ENCODE measurements around the gene TMSB4X.
"Not testable (repeated sequence)": the region's sequence is repeated elsewhere in the genome, so short reads cannot be mapped to it uniquely, and the experiment has no call there.

TMSB4X gene

DNA sequence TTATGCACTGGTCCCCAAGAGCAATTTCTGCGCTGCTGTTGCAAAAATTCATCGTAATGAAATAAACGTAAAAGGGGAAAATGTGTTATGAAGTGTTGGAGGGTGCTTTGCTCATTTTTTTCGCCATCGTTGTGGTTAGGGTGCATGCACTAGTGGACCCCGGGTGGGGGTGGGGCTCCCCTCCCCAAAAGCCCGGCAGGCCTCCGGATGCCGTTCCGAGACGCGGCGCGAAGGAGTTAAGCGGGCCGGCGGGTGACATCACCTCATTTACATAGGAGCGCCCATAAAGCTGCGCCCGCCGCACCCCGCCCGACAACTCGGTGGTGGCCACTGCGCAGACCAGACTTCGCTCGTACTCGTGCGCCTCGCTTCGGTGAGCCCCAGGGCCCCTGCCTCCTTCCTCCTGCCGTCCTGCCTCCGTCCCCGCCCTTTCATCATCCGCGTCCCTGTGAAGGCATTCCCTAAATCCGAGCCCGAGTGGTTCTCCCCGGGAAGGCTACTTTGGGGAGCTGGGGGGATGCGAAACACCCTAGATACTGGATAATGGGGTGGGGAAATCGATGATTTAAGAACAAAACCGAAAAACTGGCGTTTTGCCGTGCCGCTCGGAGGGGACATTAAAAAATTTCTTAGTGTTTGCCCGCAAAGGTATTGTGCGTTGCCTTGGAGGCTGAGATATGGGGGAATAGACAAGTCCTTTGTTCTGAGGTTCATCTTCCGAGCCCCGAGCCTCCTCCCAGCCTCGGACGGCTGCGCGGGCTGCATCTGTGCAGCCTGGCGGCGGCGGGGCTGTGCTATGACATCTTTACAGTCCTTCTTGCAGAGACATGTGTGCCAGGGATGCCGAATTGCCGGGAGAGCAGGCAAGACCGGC lies at the start of gene TMSB4X:
Gene TMSB4X (plus strand): TSS at position 315 of the 874 bp plus-strand sequence.
- DNase-seq (ENCODE audit: low read depth in 3 of 3, low spot score in 1 of 3): peak; percentile 71 to 73 (median 71)

DNA sequence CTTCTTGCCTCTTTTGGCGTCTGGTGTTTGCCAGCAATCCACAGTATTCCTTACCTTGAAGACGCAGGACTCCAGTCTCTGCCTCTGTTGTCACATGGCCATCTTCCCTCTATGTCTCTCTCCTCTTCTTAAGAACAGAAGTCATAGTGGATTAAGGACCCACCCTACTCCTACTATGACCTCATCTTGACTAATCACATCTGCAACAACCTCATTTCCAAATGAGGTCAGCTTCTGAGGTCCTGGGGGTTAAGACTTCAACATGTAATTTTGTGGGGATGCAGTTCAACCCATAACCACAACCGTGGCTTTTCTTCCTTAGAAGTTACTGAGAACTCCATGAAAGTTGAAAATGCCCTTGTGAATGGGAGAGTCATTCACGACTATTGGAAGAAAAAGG lies 45.2 kb upstream of the TMSB4X start:
- DNase-seq (ENCODE audit: low read depth in 3 of 3, low spot score in 1 of 3): no peak

GRCh38 chrX:12930150-12930549 lies 44.8 kb upstream of the TMSB4X start:
- DNase-seq (ENCODE audit: low read depth in 3 of 3, low spot score in 1 of 3): no peak

GRCh38 chrX:12932244-12932643 lies 42.7 kb upstream of the TMSB4X start:
- DNase-seq (ENCODE audit: low read depth in 3 of 3, low spot score in 1 of 3): no peak

DNA sequence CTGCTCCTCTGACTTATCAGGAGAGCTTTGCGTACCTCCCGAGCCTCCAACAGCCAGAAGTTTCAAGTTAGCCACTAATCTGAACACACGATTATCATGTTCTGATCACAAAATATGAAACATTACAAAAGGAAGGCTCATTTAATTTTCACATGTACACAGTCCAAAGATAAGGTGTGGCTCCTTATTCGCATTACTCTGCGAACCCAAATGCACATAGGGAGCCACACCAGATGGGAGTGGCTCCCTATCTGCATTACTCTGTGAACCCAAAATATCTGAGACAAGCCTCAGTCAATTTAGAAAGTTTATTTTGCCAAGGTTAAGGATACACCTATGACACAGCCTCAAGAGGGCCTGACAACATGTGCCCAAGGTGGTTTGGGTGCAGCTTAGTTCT lies 40.1 kb upstream of the TMSB4X start:
- DNase-seq (ENCODE audit: low read depth in 3 of 3, low spot score in 1 of 3): no peak

- DNase-seq (ENCODE audit: low read depth in 3 of 3, low spot score in 1 of 3): no peak
Observed at GRCh38 chrX:12936947-12937346, 38.0 kb upstream of the TMSB4X start.

DNA sequence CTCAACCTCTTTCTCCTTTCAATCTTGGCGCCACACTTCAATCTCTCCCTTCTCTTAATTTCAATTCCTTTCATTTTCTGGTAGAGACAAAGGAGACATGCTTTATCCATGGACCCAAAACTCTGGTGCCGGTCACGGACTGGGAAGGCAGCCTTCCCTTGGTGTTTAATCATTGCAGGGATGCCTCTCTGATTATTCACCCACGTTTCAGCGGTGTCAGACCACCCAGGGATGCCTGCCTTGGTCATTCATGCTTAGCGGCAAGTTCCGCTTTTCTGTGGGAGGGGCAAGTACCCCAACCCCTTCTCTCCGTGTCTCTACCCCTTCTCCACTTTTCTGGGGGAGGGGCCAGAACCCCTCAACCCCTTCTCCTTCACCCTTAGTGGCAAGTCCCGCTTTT lies 34.4 kb upstream of the TMSB4X start:
- DNase-seq (ENCODE audit: low read depth in 3 of 3, low spot score in 1 of 3): not testable (repeated sequence)

DNA sequence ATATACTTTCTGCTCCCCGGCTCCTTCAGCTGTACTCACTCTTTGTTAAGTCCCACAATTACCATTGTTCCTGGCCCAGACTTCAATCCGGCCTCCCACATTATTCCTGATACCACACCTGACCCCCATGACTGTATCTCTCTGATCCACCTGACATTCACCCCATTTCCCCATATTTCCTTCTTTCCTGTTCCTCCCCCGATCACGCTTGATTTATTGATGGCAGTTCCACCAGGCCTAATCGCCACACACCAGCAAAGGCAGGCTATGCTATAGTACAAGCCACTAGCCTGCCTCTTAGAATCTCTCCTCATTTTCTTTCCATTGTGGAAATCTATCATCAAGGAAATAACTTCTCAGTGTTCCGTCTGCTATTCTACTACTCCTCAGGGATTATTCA lies 31.3 kb upstream of the TMSB4X start:
- not testable (repeated sequence) for DNase-seq (ENCODE audit: low read depth in 3 of 3, low spot score in 1 of 3)

- DNase-seq (ENCODE audit: low read depth in 3 of 3, low spot score in 1 of 3): not testable (repeated sequence)
Observed at GRCh38 chrX:12944452-12944851, 30.5 kb upstream of the TMSB4X start.

DNA sequence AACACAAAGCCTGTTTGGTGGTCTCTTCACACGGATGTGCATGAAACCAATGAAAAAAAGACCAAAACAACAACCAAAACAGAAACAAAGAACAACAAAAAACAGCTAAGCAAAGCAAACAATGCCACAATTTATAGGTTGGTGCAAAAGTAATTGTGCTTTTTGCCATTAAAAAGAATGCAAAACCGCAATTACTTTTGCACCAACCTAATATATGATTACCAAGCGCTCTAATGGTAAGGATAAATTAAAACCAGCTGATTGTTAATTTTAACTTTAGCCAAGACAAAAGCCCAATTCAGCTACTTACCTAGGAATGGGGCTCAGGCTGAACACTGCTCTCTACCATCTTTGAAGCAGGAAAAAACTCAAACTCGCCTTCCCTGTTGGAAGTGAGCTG lies 29.4 kb upstream of the TMSB4X start:
- no peak for DNase-seq (ENCODE audit: low read depth in 3 of 3, low spot score in 1 of 3)

DNA sequence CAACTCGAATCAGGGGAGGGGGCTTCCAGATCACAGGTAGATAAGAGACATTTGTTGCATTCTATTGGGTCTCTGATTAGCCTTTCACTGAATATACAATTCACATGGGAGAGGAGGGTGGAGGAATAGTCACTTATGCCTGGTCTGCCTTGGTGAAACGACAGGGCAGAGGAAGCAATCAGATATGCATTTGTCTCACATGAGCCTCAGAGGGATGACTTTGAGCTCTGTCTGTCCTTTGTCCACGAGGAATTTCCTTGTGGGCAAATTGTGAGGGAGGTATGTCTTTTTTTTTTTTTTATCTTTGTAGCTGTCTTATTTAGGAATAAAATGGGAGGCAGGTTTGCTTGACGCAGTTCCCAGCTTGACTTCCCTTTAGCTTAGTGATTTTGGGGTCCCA lies 28.5 kb upstream of the TMSB4X start:
- no peak for DNase-seq (ENCODE audit: low read depth in 3 of 3, low spot score in 1 of 3)

GRCh38 chrX:12946838-12947544 lies 27.9 kb upstream of the TMSB4X start:
- DNase-seq (ENCODE audit: low read depth in 3 of 3, low spot score in 1 of 3): peak in 1 of 3 donors; percentile 71

GRCh38 chrX:12947545-12948235 lies 27.2 kb upstream of the TMSB4X start:
- no peak for DNase-seq (ENCODE audit: low read depth in 3 of 3, low spot score in 1 of 3)

DNA sequence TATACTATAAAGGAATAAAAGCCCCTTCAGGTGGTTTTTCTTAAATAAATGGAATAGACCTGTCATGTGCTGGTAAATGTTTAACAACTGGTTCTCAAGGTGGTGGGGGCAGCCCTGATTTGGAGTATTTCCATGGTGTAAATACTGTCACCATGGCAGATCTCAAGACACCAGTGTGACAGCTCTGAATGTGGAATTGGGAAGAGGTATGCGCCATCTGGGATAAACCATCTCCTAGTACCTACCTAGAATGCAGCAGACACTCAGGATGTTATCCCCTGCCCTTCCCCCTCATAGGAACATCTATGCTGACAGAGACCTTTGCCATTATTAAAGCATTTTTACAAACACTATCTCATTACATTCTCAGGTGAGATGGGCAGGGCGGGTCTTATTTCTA lies 26.4 kb upstream of the TMSB4X start:
- no peak for DNase-seq (ENCODE audit: low read depth in 3 of 3, low spot score in 1 of 3)

GRCh38 chrX:12949205-12949926 lies 25.5 kb upstream of the TMSB4X start:
- DNase-seq (ENCODE audit: low read depth in 3 of 3, low spot score in 1 of 3): no peak

GRCh38 chrX:12949927-12950656 lies 24.8 kb upstream of the TMSB4X start:
- DNase-seq (ENCODE audit: low read depth in 3 of 3, low spot score in 1 of 3): peak; percentile 53 to 73 (median 65)

DNA sequence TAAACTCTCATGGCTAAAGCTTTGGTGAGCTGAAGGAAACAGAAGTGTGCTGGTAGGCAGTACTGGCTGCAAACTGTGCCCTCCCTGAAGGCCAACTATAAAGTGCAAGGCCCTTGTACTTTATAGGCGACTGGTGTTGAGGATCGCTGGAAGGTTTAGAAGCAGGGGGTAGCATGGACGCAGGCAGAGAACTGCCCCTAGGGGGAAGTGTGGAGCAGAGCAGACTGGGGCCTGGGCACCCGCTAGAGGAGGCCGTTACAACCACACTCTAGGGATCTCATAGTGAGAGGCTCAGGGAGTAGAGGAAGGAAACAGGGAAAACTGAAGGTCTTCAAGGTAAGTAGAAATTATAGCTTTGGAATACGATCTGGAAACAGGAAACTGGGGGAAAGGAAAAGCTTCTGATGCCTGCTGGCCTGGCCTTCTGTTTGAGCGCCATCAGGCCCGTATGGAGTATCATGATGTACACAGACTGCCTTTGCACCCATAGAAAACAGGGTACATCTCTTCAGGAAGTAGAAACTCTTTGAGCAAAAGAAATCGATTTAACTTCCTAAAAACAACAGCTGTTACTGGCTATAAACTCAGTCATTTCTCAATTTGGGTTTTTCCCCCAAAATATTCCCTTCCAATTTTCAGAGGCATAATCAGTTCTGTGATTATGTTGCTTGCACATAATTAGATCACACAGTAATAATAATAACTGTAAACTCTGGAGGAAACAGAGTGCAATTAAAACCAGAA lies 23.9 kb upstream of the TMSB4X start:
- DNase-seq (ENCODE audit: low read depth in 3 of 3, low spot score in 1 of 3): peak in 1 of 3 donors; percentile 31

DNA sequence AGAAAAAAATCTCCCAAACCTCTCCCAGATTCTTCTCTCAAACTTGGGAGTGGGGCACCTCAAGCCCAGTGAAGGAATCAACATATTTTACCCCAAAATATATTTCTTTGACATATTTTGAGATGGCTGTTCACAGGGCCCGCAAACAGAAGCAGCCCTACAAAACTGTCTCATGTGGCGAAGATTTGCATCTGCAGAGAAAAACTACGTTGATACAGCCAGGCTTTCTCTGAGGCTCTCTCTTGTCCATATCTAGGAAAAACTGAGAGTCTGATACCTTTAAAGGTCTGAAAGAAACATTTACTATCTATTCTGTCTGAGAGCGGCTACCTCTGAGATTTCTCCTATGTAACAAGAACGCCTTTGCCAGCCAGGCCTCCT lies 23.3 kb upstream of the TMSB4X start:
- DNase-seq (ENCODE audit: low read depth in 3 of 3, low spot score in 1 of 3): no peak

DNA sequence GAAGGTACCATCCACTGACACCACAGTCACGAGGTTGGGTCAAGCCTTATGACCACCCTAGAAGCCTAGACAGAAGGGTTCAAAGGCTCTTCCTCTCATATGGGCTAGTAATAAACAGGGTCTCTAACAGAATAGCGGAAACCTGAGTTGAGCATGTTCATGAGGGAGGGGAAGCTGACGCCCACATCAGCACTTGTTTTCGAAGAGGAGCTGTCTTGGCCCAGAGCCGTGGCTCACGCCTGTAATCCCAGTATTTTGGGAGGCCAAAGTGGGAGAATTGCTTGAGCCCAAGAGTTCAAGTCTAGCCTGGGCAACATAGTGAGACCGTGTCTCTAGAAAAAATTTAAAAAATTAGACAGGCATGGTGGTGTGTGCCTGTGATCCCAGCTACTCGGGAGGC lies 21.5 kb upstream of the TMSB4X start:
- no peak for DNase-seq (ENCODE audit: low read depth in 3 of 3, low spot score in 1 of 3)

DNA sequence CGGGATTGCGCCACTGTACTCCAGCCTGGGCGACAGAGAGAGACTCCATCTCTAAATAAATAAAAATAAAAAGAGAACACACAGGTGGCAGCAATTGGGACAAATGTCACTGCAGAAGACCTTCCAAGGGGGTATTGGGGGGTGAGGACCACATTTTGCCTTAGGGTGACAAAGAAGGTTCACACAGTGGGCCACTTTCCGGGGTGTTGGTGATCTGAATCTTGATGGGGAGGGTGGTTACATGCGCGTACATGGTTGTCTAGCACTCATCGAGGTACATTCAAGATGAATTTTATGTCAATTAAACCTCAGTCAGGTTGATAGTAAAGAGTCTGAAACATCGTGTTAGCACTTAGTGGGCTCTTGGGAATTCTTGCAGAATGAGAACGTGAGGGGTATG lies 20.5 kb upstream of the TMSB4X start:
- no peak for DNase-seq (ENCODE audit: low read depth in 3 of 3, low spot score in 1 of 3)
